Panc1 (cell line): ENCODE measurements around the gene MATN4. TPM values are rescaled to one million over a fixed set of nuclear protein-coding genes. Genes with fewer than 3 reads are reported as not detected.

Experiments used
- ATAC-seq: fragments of 200-7000 bp; cut with Tn5 transposase; 2 replicates; pipeline ENCODE4 v1.9.1; 2020; ENCODE audit warnings: mild to moderate bottlenecking, moderate library complexity
- BruUV-seq: library from RNA; stranded (reverse); fragments of 400-500 nt; replicated peaks from 2 replicates; lab custom pipeline; 2021; lab: Mats Ljungman, UMichigan
- CTCF ChIA-PET: fragments of 300-600 bp; sonication (Branson Sonifier 250); formaldehyde crosslinking; loops from one replicate; lab custom pipeline; 2022; ENCODE audit warnings: antibody characterized with exemption; lab: Charles Lee
- POLR2A ChIA-PET: fragments of 300-600 bp; sonication (Branson Sonifier 250); formaldehyde crosslinking; loops from one replicate; lab custom pipeline; 2022; ENCODE audit warnings: antibody characterized with exemption; lab: Charles Lee
- DNase-seq: peaks from one replicate; pipeline ENCODE4 v3.0.0-alpha.2; 2010; ENCODE audit warnings: low read depth, low spot score
- H3K27ac ChIP-seq: 2 replicates; pipeline ENCODE4 v1.5.1; 2011; ENCODE audit warnings: mild to moderate bottlenecking, low read length, inconsistent platforms
- H3K27me3 ChIP-seq: fragments of 200-500 bp; sonication (Bioruptor generic); 2 replicates; pipeline ENCODE4 v1.6.0; 2014; ENCODE audit warnings: low read length, inconsistent platforms; ENCODE audit not compliant: control insufficient read depth, insufficient read depth
- H3K36me3 ChIP-seq: fragments of 200-500 bp; sonication (Bioruptor generic); 2 replicates; pipeline ENCODE4 v1.5.1; 2014; ENCODE audit warnings: inconsistent platforms, mild to moderate bottlenecking, low read length, moderate library complexity; ENCODE audit not compliant: control insufficient read depth, insufficient read depth
- H3K4me1 ChIP-seq: 2 replicates; pipeline ENCODE4 v1.5.1; 2011; ENCODE audit warnings: inconsistent platforms, mild to moderate bottlenecking, low read length, moderate library complexity; ENCODE audit not compliant: control insufficient read depth, insufficient read depth
- H3K4me3 ChIP-seq, 2 experiments: 2 replicates each; pipeline ENCODE4 v1.5.1; 2011 to 2012; ENCODE audit warnings: low read depth in 2 of 2, low read length in 2 of 2, mild to moderate bottlenecking in 2 of 2, inconsistent platforms in 1 of 2, moderate library complexity in 1 of 2
- H3K9me3 ChIP-seq: fragments of 200-500 bp; sonication (Bioruptor generic); 2 replicates; pipeline ENCODE4 v1.5.1; 2014; ENCODE audit warnings: low read depth, mild to moderate bottlenecking, inconsistent platforms, low read length, moderate library complexity; ENCODE audit not compliant: control insufficient read depth, insufficient read depth
- POLR2AphosphoS5 ChIP-seq: IDR thresholded peaks from 2 replicates; pipeline ENCODE4 v1.6.1; 2012; ENCODE audit warnings: mild to moderate bottlenecking, low read depth, low read length, moderate library complexity
- SIN3A ChIP-seq: IDR thresholded peaks from 2 replicates; pipeline ENCODE4 v1.6.1; 2012; ENCODE audit warnings: low read depth, mild to moderate bottlenecking, low read length, moderate library complexity, borderline replicate concordance; ENCODE audit not compliant: insufficient read depth
- TCF7L2 ChIP-seq: IDR thresholded peaks from 2 replicates; pipeline ENCODE4 v1.6.1; 2011; ENCODE audit warnings: mild to moderate bottlenecking, low read depth, low read length, inconsistent platforms
- in situ Hi-C: cut with HindIII; loops from 2 replicates; pipeline ENCODE4 v1.10.0; 2016; ENCODE audit warnings: low sequenced_read_pairs, low pct_unique_long_range_greater_than_20kb
- intact Hi-C: fragments of 100-400 bp; cut with micrococcal nuclease; formaldehyde crosslinking; loops from one replicate; pipeline ENCODE4 v1.10.0; 2022; ENCODE audit not compliant: unreplicated experiment
- total RNA-seq: library from RNA; stranded (reverse); gene quantifications from one replicate; pipeline ENCODE4 v1.2.1, GENCODE V29; 2021; ENCODE audit not compliant: unreplicated experiment
- TF ChIP-seq, protein P1 (sequence below): fragments of 450-650 bp; IDR thresholded peaks from 2 replicates; pipeline ENCODE4 v1.5.1; 2017; ENCODE audit warnings: mild to moderate bottlenecking
- TF ChIP-seq, protein P2 (sequence below), 2 experiments: IDR thresholded peaks; 2 replicates each; pipeline ENCODE4 v1.6.1; 2011 to 2012; ENCODE audit warnings: low read depth in 2 of 2, control low read depth in 1 of 2, low read length in 1 of 2, mild to moderate bottlenecking in 1 of 2, moderate library complexity in 1 of 2; ENCODE audit not compliant: insufficient read depth in 1 of 2

The MATN4 gene
- total RNA-seq, 1 experiment from 2014 or later: 0.15 TPM

GRCh38 chr20:45269754-45270270, 38.3 kb downstream of the MATN4 start:
- DNase-seq (no peak), ATAC-seq (no peak)
- Histone ChIP-seq H3K27ac (no peak overlapping the region), H3K4me3 (no peak overlapping the region), H3K9me3 (no peaks in the 10 kb centered on the region), H3K27me3 (peaks cover 27% of the 10 kb centered on the region), H3K36me3 (no peaks in the 10 kb centered on the region; the same call in 1 of the 2 replicates), H3K4me1 (no peaks in the 10 kb centered on the region)
- in situ Hi-C loops: no loop called here
- POLR2A ChIA-PET: no interaction called here
- TF ChIP-seq, protein P1, sequence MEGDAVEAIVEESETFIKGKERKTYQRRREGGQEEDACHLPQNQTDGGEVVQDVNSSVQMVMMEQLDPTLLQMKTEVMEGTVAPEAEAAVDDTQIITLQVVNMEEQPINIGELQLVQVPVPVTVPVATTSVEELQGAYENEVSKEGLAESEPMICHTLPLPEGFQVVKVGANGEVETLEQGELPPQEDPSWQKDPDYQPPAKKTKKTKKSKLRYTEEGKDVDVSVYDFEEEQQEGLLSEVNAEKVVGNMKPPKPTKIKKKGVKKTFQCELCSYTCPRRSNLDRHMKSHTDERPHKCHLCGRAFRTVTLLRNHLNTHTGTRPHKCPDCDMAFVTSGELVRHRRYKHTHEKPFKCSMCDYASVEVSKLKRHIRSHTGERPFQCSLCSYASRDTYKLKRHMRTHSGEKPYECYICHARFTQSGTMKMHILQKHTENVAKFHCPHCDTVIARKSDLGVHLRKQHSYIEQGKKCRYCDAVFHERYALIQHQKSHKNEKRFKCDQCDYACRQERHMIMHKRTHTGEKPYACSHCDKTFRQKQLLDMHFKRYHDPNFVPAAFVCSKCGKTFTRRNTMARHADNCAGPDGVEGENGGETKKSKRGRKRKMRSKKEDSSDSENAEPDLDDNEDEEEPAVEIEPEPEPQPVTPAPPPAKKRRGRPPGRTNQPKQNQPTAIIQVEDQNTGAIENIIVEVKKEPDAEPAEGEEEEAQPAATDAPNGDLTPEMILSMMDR: no peak
- no peak for TF ChIP-seq SIN3A
- TF ChIP-seq POLR2AphosphoS5: no peak
- TF ChIP-seq, protein P2, sequence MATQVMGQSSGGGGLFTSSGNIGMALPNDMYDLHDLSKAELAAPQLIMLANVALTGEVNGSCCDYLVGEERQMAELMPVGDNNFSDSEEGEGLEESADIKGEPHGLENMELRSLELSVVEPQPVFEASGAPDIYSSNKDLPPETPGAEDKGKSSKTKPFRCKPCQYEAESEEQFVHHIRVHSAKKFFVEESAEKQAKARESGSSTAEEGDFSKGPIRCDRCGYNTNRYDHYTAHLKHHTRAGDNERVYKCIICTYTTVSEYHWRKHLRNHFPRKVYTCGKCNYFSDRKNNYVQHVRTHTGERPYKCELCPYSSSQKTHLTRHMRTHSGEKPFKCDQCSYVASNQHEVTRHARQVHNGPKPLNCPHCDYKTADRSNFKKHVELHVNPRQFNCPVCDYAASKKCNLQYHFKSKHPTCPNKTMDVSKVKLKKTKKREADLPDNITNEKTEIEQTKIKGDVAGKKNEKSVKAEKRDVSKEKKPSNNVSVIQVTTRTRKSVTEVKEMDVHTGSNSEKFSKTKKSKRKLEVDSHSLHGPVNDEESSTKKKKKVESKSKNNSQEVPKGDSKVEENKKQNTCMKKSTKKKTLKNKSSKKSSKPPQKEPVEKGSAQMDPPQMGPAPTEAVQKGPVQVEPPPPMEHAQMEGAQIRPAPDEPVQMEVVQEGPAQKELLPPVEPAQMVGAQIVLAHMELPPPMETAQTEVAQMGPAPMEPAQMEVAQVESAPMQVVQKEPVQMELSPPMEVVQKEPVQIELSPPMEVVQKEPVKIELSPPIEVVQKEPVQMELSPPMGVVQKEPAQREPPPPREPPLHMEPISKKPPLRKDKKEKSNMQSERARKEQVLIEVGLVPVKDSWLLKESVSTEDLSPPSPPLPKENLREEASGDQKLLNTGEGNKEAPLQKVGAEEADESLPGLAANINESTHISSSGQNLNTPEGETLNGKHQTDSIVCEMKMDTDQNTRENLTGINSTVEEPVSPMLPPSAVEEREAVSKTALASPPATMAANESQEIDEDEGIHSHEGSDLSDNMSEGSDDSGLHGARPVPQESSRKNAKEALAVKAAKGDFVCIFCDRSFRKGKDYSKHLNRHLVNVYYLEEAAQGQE (IDR thresholded peaks at IDR 0.05; ENCODE audit: insufficient read depth in 1 of 2, low read depth in 2 of 2, low read length in 1 of 2): no peak
- no peak for TF ChIP-seq TCF7L2
- intact Hi-C loops: loop anchor here (5.0 kb wide), 1 partner anchor 43 kb away; no protein-coding TSS in a partner anchor
- CTCF ChIA-PET: interaction anchor here (0.7 kb wide), 1 partner anchor 156 kb away, joined by 3 read pairs; no protein-coding TSS in a partner anchor
- no TSS peak for BruUV-seq

DNA sequence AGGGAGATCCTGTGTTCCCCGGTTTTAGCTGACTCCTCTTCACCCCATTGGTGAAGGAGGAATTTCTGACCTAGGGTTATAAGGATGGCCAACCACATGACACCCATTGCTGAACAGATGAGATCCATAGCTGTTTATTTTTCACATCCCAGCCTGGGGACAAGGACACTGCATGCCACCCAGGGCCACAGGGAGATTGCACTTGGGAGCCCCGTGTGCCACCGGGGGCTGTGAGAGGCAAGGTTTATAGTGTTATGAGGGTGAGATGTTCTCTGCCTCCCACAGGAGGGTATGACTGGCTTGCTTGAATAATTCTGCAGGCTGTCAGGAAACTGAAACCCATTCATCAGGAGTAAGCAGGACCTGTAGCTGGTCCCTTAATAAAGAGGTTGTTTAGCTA, 39.0 kb downstream of the MATN4 start:
- no peak for ATAC-seq
- H3K27ac ChIP-seq: no peak overlapping the region
- POLR2A ChIA-PET: no interaction called here
- CTCF ChIA-PET: no interaction called here
- H3K9me3 ChIP-seq: no peaks in the 10 kb centered on the region
- TF ChIP-seq, protein P2 (IDR thresholded peaks at IDR 0.05; ENCODE audit: insufficient read depth in 1 of 2, low read depth in 2 of 2, low read length in 1 of 2): no peak
- TF ChIP-seq, protein P1: no peak
- TF ChIP-seq SIN3A: no peak
- TF ChIP-seq TCF7L2: no peak
- TF ChIP-seq POLR2AphosphoS5: no peak
- H3K36me3 ChIP-seq: no peaks in the 10 kb centered on the region; the same call in 1 of the 2 replicates
- no peaks in the 10 kb centered on the region for H3K4me1 ChIP-seq
- no peak overlapping the region for H3K4me3 ChIP-seq
- no TSS peak for BruUV-seq
- intact Hi-C loops: loop anchor here (5.0 kb wide), 1 partner anchor 42 kb away; no protein-coding TSS in a partner anchor
- no peak for DNase-seq
- in situ Hi-C loops: no loop called here
- peaks cover 21% of the 10 kb centered on the region for H3K27me3 ChIP-seq
